Adipocyte (in vitro differentiated cells): Measurements from ENCODE around the gene CYB5R3.
"Not testable (repeated sequence)": the region's sequence is repeated elsewhere in the genome, so short reads cannot be mapped to it uniquely, and the experiment has no call there.

Experiments used
- DNase-seq: peaks from one replicate; pipeline ENCODE4 v3.0.0-alpha.2; 2015; ENCODE audit warnings: low read depth
- H3K27me3 ChIP-seq: replicated peaks from 2 replicates; pipeline ENCODE4 v1.7.0; 2013; ENCODE audit warnings: mild to moderate bottlenecking, low read length, moderate library complexity; ENCODE audit not compliant: control insufficient read depth, insufficient read depth
- H3K36me3 ChIP-seq: 2 replicates; pipeline ENCODE4 v1.7.0; 2013; ENCODE audit warnings: low read length, mild to moderate bottlenecking, moderate library complexity; ENCODE audit not compliant: control insufficient read depth, insufficient read depth, severe bottlenecking
- H3K4me1 ChIP-seq: 2 replicates; pipeline ENCODE4 v1.7.0; 2013; ENCODE audit warnings: mild to moderate bottlenecking, low read length, moderate library complexity; ENCODE audit not compliant: control insufficient read depth, insufficient read depth
- H3K4me3 ChIP-seq: 2 replicates; pipeline ENCODE4 v1.7.0; 2013; ENCODE audit warnings: mild to moderate bottlenecking, low read length, moderate library complexity
- H3K9ac ChIP-seq: 2 replicates; pipeline ENCODE4 v1.7.0; 2013; ENCODE audit warnings: mild to moderate bottlenecking, low read length, moderate library complexity
- H3K9me3 ChIP-seq: 2 replicates; pipeline ENCODE4 v1.7.0; 2013; ENCODE audit warnings: mild to moderate bottlenecking, low read length, moderate library complexity; ENCODE audit not compliant: control insufficient read depth

Gene CYB5R3

DNA sequence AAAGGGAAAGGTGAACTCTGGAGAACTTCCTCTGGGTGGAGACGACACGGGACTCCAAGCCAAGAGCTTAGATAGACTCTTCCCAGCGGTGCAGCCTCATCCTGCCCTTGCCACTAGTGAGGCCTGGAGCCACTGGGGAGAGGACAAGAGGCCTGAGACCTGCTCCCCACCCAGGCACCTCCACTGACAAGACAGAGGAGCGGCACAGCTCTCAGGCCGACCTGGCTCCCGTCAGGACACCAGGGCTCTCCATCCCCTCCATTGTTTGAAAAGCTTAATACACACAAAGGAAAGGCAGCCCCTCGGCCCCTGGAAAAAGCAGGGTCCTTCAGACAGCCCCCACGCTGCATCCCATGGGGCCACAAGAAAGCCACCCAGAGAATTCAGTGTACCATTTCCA is 64.1 kb downstream of the CYB5R3 start:
- H3K36me3 ChIP-seq = peaks cover 67% of the 10 kb centered on the region

DNA sequence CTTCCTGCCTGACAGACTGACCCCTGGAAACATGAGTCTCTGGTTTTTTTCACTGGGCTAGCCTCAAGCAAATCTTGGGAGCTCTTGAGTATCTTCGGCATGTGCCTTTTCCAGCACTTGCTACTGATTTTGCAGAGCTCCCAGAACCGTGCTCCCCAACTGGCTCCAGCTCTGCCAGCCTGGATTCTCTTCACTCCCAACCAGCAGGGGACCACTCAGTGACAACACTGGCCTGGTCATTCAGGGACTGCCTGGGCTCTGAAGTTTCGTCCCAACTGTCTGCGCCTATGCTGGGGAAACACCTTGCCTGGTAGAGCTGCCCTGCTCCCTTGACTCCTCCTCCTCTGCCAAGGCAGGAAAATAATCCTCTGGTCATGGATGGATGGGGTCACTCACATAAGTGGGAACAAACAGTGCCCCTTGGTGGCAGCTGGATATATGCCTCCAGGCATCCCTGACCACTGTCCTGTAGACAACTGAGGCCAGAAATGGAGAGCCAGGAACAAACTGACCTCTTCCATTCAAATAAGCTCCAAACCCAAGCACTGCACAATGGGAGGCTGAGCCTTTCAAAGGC is 64.7 kb downstream of the CYB5R3 start:
- Histone ChIP-seq H3K36me3 (peaks cover 63% of the 10 kb centered on the region), H3K4me1 (peaks cover 17% of the 10 kb centered on the region), H3K4me3 (no peak overlapping the region), H3K9ac (no peak overlapping the region), H3K9me3 (no peaks in the 10 kb centered on the region), H3K27me3 (no peaks in the 10 kb centered on the region)
- no peak for DNase-seq

More for the DNA sequence above, 64.1 kb downstream of the CYB5R3 start:
- H3K27me3 ChIP-seq = no peaks in the 10 kb centered on the region
- peaks cover 17% of the 10 kb centered on the region for H3K4me1 ChIP-seq
- no peaks in the 10 kb centered on the region for H3K9me3 ChIP-seq
- H3K9ac ChIP-seq = no peak overlapping the region
- DNase-seq = no peak
- H3K4me3 ChIP-seq = no peak overlapping the region

DNA sequence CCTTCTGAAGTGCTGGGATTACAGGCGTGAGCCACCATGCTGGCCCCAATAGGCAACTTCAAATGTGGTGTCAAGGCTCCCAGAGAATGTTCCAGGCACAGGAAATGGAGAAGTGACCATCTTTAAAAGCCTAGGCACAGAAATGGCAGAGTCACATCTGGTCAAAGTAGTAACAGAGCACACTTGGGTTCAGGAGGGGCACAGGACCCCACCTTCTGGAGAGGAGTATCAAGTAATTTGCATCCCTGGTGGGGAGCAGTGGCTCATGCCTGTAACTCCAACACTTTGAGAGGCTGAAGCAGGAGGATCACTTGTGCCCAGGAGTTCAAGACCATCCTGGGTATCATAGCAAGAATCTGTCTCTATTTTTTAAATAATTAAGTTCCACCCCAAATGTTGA is 66.2 kb downstream of the CYB5R3 start:
- DNase-seq = no peak
- peaks cover 67% of the 10 kb centered on the region for H3K36me3 ChIP-seq
- H3K9ac ChIP-seq = no peak overlapping the region

DNA sequence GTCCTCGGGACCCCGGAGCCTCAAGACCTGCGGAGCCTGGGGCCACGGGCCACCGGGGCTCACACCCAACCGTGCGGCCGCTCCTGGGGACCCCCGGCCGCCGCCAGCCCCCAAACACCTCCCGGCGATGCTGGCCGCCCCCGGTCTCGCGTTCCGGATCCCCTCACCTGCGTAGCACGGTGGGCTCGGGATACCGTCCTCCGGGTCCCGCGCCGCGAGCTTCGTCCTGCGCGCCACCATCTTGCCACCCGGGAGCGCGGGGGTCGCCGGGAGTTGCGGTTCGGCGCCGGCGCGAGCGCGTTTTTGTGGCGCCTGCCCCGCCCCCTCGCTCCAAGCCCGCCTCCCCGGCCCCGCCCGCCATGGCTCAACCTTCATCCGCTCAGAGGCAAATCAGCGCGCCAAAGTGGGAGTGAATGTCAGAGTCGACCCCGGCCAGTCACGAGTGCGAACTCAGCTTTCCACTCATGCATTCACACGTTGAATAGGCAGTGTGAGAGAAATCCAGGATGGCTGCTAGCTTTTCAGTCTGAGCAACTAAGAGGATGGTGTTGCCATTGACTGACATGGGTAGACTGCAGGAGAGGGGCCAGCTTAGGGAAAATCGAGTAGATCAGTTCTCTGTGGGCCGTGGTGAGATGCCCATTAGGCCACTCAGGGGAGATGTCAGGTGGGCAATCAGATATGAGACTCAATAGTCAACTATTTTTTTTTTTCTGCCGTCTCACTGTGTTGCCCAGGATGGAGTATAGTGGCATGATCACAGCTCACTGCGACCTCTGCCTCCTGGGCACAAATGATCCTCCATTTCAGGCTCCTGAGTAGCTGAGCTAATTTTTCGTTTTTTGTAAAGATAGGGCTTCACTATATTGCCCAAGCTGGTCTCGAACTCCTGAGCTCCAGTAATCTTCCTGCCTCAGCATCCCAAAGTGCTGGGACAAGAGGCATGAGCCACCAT is 67.2 kb downstream of the CYB5R3 start:
- peaks cover 16% of the 10 kb centered on the region for H3K4me1 ChIP-seq
- peak overlapping the region; percentile 86 for H3K9ac ChIP-seq
- peak; percentile 87 for DNase-seq
- no peaks in the 10 kb centered on the region for H3K27me3 ChIP-seq
- H3K9me3 ChIP-seq = no peaks in the 10 kb centered on the region
- peaks cover 67% of the 10 kb centered on the region for H3K36me3 ChIP-seq
- peak overlapping the region; percentile 82 for H3K4me3 ChIP-seq

More for the DNA sequence above, 66.2 kb downstream of the CYB5R3 start:
- Histone ChIP-seq H3K27me3 (no peaks in the 10 kb centered on the region), H3K9me3 (no peaks in the 10 kb centered on the region), H3K4me3 (no peak overlapping the region), H3K4me1 (peaks cover 17% of the 10 kb centered on the region)

DNA sequence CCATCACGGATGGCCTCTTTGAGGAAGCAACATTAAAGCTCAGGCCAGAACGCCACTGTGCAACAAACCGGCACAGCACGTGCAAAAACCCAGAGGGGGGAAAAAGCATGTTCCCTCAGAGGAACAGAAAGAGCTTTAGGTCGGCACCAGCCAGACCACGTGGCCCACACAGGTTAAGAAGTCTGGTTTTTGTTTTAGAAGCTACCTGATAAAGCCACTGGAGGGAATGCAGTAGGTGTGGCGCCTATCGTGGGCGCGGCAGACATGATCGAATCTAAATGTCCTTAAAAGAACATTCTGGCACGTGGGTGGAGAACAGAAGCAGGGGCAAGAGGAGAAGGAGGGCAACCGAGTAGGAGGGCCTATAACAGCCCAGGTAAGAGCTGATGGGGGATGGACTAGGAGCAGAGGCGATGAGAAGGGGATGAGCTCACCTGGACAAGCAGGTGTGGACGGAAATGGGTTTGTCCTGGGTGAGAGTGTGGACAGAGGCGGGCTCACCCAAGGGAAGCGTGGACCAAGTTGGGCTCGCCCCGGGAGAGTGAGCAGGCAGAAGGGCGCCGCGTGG is 67.9 kb downstream of the CYB5R3 start:
- not testable (repeated sequence) for DNase-seq, H3K9me3 ChIP-seq, H3K27me3 ChIP-seq, H3K4me1 ChIP-seq
- Histone ChIP-seq H3K4me3 (peak overlapping the region; percentile 82), H3K9ac (peak overlapping the region; percentile 86), H3K36me3 (peaks cover 62% of the 10 kb centered on the region)

DNA sequence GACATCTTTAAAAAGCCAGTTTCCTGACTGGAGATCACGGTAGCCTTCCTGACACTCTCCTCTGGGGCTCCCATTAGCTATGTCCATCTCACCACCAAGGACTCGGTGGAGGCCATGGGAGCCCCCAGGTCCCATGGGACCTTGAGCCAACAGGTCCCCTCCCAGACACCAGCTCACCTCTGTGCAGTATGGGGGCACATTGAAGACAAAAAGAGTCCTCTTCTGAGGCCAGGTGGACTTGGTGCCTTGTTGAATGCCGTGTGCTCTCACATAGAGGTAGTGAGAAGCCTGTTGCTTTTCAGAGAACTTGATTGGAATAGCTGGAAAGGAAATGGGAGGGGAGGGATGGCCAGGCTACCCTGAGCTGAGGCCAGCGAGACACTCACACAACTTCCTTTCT is 69.2 kb downstream of the CYB5R3 start:
- not testable (repeated sequence) for H3K27me3 ChIP-seq, H3K9ac ChIP-seq, H3K4me3 ChIP-seq, H3K9me3 ChIP-seq, H3K4me1 ChIP-seq, DNase-seq
- peaks cover 51% of the 10 kb centered on the region for H3K36me3 ChIP-seq

DNA sequence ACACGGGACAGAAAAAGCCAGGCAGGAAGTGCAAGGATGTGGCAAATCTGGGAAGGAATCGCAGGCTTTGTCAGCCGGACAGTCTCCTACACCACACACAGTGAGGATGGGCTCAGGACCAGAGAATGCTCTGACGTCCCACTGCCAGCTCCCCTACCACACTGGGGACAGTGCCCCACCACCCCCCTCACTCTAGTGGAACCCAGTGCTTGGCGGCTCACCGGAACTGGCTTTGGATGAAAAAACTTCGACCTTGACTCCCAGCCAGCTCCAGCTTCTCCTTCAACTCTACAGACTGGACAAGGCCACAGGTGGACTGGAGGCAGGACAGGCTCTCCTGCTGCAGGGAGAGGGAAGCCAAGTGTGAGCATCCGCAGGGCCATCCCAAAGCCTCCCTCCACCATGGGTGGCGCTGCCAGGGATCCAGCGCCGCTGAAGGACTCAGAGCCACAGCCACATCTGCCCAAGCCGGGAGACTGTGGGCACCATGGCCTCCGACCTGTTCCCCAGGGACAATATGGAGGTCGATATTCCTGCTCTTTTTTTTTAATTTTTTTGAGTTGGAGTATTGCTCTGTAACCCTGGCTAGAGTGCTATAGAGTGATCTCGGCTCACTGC is 71.5 kb downstream of the CYB5R3 start:
- H3K27me3 ChIP-seq = no peaks in the 10 kb centered on the region
- H3K9me3 ChIP-seq = no peaks in the 10 kb centered on the region
- H3K36me3 ChIP-seq = peaks cover 36% of the 10 kb centered on the region
- peaks cover 5% of the 10 kb centered on the region for H3K4me1 ChIP-seq
- H3K4me3 ChIP-seq = no peak overlapping the region
- H3K9ac ChIP-seq = no peak overlapping the region
- DNase-seq = no peak

DNA sequence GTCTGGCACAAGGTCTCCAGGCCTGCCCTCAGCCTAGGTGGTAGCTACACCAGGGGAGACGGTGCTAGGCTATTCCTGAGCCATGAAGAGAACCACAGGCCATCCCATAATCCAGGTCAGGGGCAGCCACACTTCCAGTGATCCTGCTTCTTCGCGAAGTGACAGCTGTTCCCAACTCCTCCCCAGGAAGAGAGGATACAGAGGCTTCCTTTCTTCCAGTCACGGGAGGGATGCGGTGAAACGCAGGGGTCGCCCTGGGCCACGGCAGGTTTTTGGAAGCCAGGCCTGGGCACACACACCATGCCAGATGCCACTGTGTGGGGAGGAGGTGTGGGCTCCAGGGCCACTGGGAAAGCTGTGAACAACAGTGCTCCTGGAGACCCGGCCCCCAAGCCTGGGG is 72.1 kb downstream of the CYB5R3 start:
- not testable (repeated sequence) for H3K4me1 ChIP-seq, H3K27me3 ChIP-seq, H3K9ac ChIP-seq, H3K4me3 ChIP-seq, H3K9me3 ChIP-seq, DNase-seq
- peaks cover 35% of the 10 kb centered on the region for H3K36me3 ChIP-seq

DNA sequence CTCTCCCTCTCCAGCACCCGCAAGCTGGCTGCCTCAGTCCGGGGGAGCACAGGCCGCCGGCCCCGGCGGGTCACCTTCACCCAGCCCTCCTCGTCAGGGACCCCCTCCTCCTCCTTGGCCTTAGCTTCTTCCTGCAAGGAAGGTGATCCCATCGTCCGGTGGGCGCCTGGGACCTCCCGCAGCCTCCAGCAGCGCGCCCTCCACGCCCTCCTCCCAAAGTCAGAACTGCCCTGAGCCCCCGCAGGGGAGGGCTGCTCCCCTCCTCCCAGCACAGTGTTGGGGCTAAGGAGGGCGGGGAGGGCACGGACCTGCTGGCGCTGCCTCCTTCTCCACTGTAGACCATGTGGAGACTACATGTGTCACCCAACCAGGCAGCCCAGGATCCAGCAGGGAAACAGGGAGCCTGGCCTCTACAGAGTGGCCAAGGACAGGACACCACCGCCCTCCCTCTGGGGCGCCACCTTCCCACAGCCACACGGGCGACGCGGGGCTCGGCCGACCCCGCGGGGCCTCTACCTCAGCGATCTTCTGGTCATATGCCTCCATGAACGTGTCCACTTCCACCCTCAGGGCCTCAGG is 73.1 kb downstream of the CYB5R3 start:
- peaks cover 38% of the 10 kb centered on the region for H3K36me3 ChIP-seq
- H3K9ac ChIP-seq, H3K9me3 ChIP-seq, H3K4me3 ChIP-seq, H3K27me3 ChIP-seq, DNase-seq, H3K4me1 ChIP-seq: not testable (repeated sequence)

DNA sequence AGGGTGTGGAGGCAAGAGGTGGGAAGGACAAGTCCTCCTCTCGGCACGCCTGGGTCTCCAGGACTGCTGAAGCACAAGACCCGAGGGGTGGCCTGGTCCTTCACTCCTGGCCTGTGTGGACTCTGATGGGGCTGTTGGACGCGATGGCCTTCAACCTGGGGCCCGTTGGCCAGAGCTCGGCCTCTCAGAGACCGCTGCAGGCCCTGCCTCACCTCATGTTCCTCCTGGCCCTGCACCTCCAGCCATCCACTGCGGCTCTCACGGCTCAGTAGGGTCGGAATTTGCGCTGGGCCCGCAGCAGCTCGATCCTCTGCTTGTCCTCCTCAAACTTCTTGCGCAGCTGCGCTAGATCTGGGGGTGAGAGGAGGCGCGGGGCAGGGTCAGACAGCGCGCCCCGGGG is 74.7 kb downstream of the CYB5R3 start:
- not testable (repeated sequence) for H3K9me3 ChIP-seq, DNase-seq, H3K4me1 ChIP-seq, H3K4me3 ChIP-seq, H3K9ac ChIP-seq, H3K27me3 ChIP-seq
- H3K36me3 ChIP-seq = peaks cover 35% of the 10 kb centered on the region

DNA sequence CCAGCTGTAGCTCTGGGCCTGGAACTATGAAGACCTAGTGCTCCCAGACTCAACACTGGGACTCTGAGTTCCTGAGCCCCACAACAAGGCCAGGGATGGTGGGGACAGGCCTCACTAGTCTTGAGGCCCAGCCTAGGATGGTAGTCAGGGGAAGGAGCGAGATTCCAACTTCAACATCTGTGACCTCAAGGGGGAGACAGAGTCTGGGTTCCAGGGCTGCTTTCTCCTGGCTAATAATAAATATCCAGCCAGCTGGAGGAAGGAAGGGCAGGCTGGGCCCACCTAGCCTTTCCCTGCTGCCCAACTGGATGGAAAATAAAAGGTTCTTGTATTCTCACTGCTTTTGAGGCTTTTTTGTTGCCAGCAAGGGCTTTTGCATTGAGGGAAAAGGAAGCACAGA is 75.1 kb downstream of the CYB5R3 start:
- H3K4me1 ChIP-seq, H3K27me3 ChIP-seq: not testable (repeated sequence)

More for the DNA sequence above, 75.1 kb downstream of the CYB5R3 start:
- not testable (repeated sequence) for H3K4me3 ChIP-seq, DNase-seq, H3K9ac ChIP-seq, H3K9me3 ChIP-seq
- H3K36me3 ChIP-seq = peaks cover 35% of the 10 kb centered on the region
